HG03460 (cell line): ENCODE results near the gene EXOSC9.
A peak's percentile ranks its signal among the peaks of the same experiment; 100 is the strongest.

Experiments used
- ATAC-seq: cut with Tn5 transposase; IDR thresholded peaks from one replicate; pipeline ENCODE4 v1.9.1; 2021; ENCODE audit not compliant: unreplicated experiment

EXOSC9 gene

GRCh38 chr4:121788896-121789295, 12.2 kb upstream of the EXOSC9 start:
- peak; percentile 81 for ATAC-seq

GRCh38 chr4:121789455-121789854, 11.7 kb upstream of the EXOSC9 start:
- no peak for ATAC-seq

- ATAC-seq = no peak
These were observed 10.9 kb upstream of the EXOSC9 start for GRCh38 chr4:121789960-121790829.

- ATAC-seq = no peak
These were observed 10.1 kb upstream of the EXOSC9 start for GRCh38 chr4:121790976-121791375.

GRCh38 chr4:121791481-121791880, 9.6 kb upstream of the EXOSC9 start:
- no peak for ATAC-seq

- ATAC-seq = no peak
These were observed 8.2 kb upstream of the EXOSC9 start for GRCh38 chr4:121792966-121793365.

- no peak for ATAC-seq
These were observed 6.5 kb upstream of the EXOSC9 start for GRCh38 chr4:121794505-121795188.

- no peak for ATAC-seq
These were observed 4.8 kb upstream of the EXOSC9 start for GRCh38 chr4:121796283-121796682.

GRCh38 chr4:121799208-121799823, 1.8 kb upstream of the EXOSC9 start:
- ATAC-seq = no peak

GRCh38 chr4:121799867-121800501, 1.1 kb upstream of the EXOSC9 start:
- no peak for ATAC-seq

- ATAC-seq = peak; percentile 29
These were observed 524 bp upstream of the EXOSC9 start for GRCh38 chr4:121800638-121800960.

- ATAC-seq = no peak
These were observed 572 bp downstream of the EXOSC9 start for GRCh38 chr4:121801715-121802075.

GRCh38 chr4:121806411-121806810, 5.3 kb downstream of the EXOSC9 start:
- no peak for ATAC-seq

GRCh38 chr4:121811122-121811521, 10.0 kb downstream of the EXOSC9 start:
- ATAC-seq = no peak

GRCh38 chr4:121814756-121815155, 13.6 kb downstream of the EXOSC9 start:
- ATAC-seq = no peak

GRCh38 chr4:121817006-121817405, 15.9 kb downstream of the EXOSC9 start:
- ATAC-seq = no peak

- ATAC-seq = no peak
These were observed 16.6 kb downstream of the EXOSC9 start for GRCh38 chr4:121817701-121818100.

- ATAC-seq = no peak
These were observed 17.1 kb downstream of the EXOSC9 start for GRCh38 chr4:121818215-121818614.

GRCh38 chr4:121819216-121819965, 18.3 kb downstream of the EXOSC9 start:
- ATAC-seq = no peak

GRCh38 chr4:121822047-121822446, 20.9 kb downstream of the EXOSC9 start:
- ATAC-seq = no peak
